HepG2 (cell line): ENCODE results near the gene PTPA. TPM values are rescaled to one million over a fixed set of nuclear protein-coding genes. Genes with fewer than 3 reads are reported as not detected.

Experiments used
- CSRNP1 ChIP-seq: sonication (generic); formaldehyde crosslinking; IDR thresholded peaks from 2 replicates; pipeline ENCODE4 v1.8.1; 2023; ENCODE audit warnings: mild to moderate bottlenecking, missing genetic modification reagents
- ELF1 ChIP-seq: sonication (generic); formaldehyde crosslinking; IDR thresholded peaks from 2 replicates; pipeline ENCODE4 v1.4.0; 2020; ENCODE audit warnings: missing genetic modification reagents
- GABPB1 ChIP-seq: IDR thresholded peaks from 2 replicates; pipeline ENCODE4 v1.6.1; 2016; ENCODE audit warnings: mild to moderate bottlenecking, missing genetic modification reagents, moderate library complexity, missing compliant biosample characterization
- GATAD1 ChIP-seq: IDR thresholded peaks from 2 replicates; pipeline ENCODE4 v1.6.1; 2016; ENCODE audit warnings: missing genetic modification reagents, missing compliant biosample characterization
- HNRNPLL ChIP-seq: fragments of 200-400 bp; formaldehyde crosslinking; IDR thresholded peaks from 2 replicates; pipeline ENCODE4 v1.6.1; 2017; ENCODE audit warnings: mild to moderate bottlenecking, low read depth, low read length; ENCODE audit not compliant: poor library complexity, severe bottlenecking
- MXD4 ChIP-seq: IDR thresholded peaks from 2 replicates; pipeline ENCODE4 v1.6.1; 2016; ENCODE audit warnings: mild to moderate bottlenecking, missing biosample characterization, missing genetic modification reagents
- PCBP1 ChIP-seq: fragments of 200-400 bp; formaldehyde crosslinking; IDR thresholded peaks from 2 replicates; pipeline ENCODE4 v1.6.1; 2017; ENCODE audit warnings: mild to moderate bottlenecking, low read depth, low read length, borderline replicate concordance
- PHF8 ChIP-seq: sonication (generic); formaldehyde crosslinking; IDR thresholded peaks from 2 replicates; pipeline ENCODE4 v1.5.0; 2020; ENCODE audit warnings: missing genetic modification reagents
- TARDBP ChIP-seq: sonication (generic); formaldehyde crosslinking; IDR thresholded peaks from 2 replicates; pipeline ENCODE4 v1.8.0; 2022; ENCODE audit warnings: mild to moderate bottlenecking, missing genetic modification reagents
- ZBTB25 ChIP-seq: IDR thresholded peaks from 2 replicates; pipeline ENCODE4 v1.6.1; 2018; ENCODE audit warnings: missing genetic modification reagents
- ZBTB39 ChIP-seq: sonication (generic); formaldehyde crosslinking; IDR thresholded peaks from 2 replicates; pipeline ENCODE4 v1.5.0; 2020; ENCODE audit warnings: missing genetic modification reagents
- ZHX2 ChIP-seq, 2 experiments: sonication (generic) in 1 of 2; formaldehyde crosslinking in 1 of 2; IDR thresholded peaks; 2 replicates each; pipeline versions ENCODE4 v1.6.1 to v1.9.0; 2014 to 2022; ENCODE audit warnings: antibody characterized with exemption in 1 of 2, borderline replicate concordance in 1 of 2, inconsistent platforms in 1 of 2, low read depth in 1 of 2, missing genetic modification reagents in 1 of 2
- ZNF468 ChIP-seq: sonication (generic); formaldehyde crosslinking; IDR thresholded peaks from 2 replicates; pipeline ENCODE4 v1.8.0; 2022; ENCODE audit warnings: mild to moderate bottlenecking, moderate library complexity, missing genetic modification reagents
- ZNF510 ChIP-seq: sonication (generic); formaldehyde crosslinking; IDR thresholded peaks from 2 replicates; pipeline ENCODE4 v1.4.0; 2020; ENCODE audit warnings: low read depth, mild to moderate bottlenecking, missing genetic modification reagents
- ZNF629 ChIP-seq: sonication (generic); formaldehyde crosslinking; conservative IDR thresholded peaks from 2 replicates; pipeline ENCODE4 v1.5.0; 2020; ENCODE audit warnings: missing genetic modification reagents
- polyA plus RNA-seq, 8 experiments: library from polyadenylated mRNA; depleted of rRNA in 3 of 8; stranded (reverse) in 7 of 8; unstranded in 1 of 8; fragments of >200 nt; fragmentation: Illumina TruSeq in 4 of 8; extraction: Trizol in 4 of 8; gene quantifications; 2 replicates each; pipeline versions ENCODE4 v1.2.1 to v1.2.3, GENCODE V29; 2011 to 2016; ENCODE audit warnings: low read depth in 4 of 8, missing spikeins in 1 of 8, mixed read lengths in 1 of 8; ENCODE audit not compliant: insufficient read depth in 1 of 8
- total RNA-seq, 5 experiments: library from RNA; depleted of rRNA; stranded (reverse); fragments of >200 nt; fragmentation: Illumina TruSeq; extraction: Trizol; gene quantifications; 2 replicates each; pipeline ENCODE4 v1.2.3, GENCODE V29; 2016; ENCODE audit warnings: low read depth in 1 of 5

Gene PTPA
- total and polyA plus RNA-seq, 2 of the 13 experiments (the other 11 are each of a cell fraction or from before 2014, with no cell fraction given), result 79.3 to 105 TPM

GRCh38 chr9:129080601-129081387, 30.4 kb upstream of the PTPA start, which contains the start of gene DOLPP1 (continued):
- peak; percentile 76 for TF ChIP-seq ZHX2 (IDR thresholded peaks at IDR 0.05; ENCODE audit: low read depth)
- no peak for TF ChIP-seq ZHX2 (CRISPR knock-in tag; IDR thresholded peaks at IDR 0.05; ENCODE audit: borderline replicate concordance)
- TF ChIP-seq ZNF629 (CRISPR knock-in tag), result peak; percentile 96
- TF ChIP-seq ZBTB39 (CRISPR knock-in tag), result no peak
- TF ChIP-seq PCBP1, result peak; percentile 90
- peak; percentile 59 for TF ChIP-seq HNRNPLL
- peak; percentile 69; the same call in 1 of the 2 replicates for TF ChIP-seq CSRNP1 (CRISPR knock-in tag)
- peak; percentile 93 for TF ChIP-seq GATAD1 (CRISPR knock-in tag)
- peak; percentile 79; the same call in 1 of the 2 replicates for TF ChIP-seq ZNF510
- peak; percentile 91 for TF ChIP-seq PHF8 (CRISPR knock-in tag)
- peak; percentile 68; the same call in 1 of the 2 replicates for TF ChIP-seq TARDBP (CRISPR knock-in tag)
- peak; percentile 71; the same call in 1 of the 2 replicates for TF ChIP-seq GABPB1 (CRISPR knock-in tag)
- peak; percentile 27; the same call in 1 of the 2 replicates for TF ChIP-seq ZBTB25 (CRISPR knock-in tag)
- TF ChIP-seq ELF1, result peak; percentile 31; the same call in 1 of the 2 replicates
- TF ChIP-seq MXD4 (CRISPR knock-in tag), result peak; percentile 70
- no peak for TF ChIP-seq ZNF468 (CRISPR knock-in tag)
